Tracheal epithelial cell (primary cell): ENCODE measurements around the gene ADGRG1. TPM values are rescaled to one million over a fixed set of nuclear protein-coding genes. Genes with fewer than 3 reads are reported as not detected.

Experiments used
- total RNA-seq: library from RNA; depleted of rRNA; stranded (reverse); fragments of >200 nt; gene quantifications from 2 replicates; pipeline ENCODE4 v1.2.1, GENCODE V29; 2014

The ADGRG1 gene
- 37.4 and 41.1 TPM in 2 replicates for total RNA-seq

GRCh38 chr16:57628008-57628781, at the start of gene ADGRG1:
ADGRG1 (plus strand) TSS chr16:57628630; CDS start chr16:57650288, 21,658 bp downstream.

GRCh38 chr16:57668263-57668571, 39.8 kb downstream of the ADGRG1 start, which contains the start of gene ADGRG3:
ADGRG3 (plus strand) TSS chr16:57668306; CDS start chr16:57668348, 42 bp downstream.

GRCh38 chr16:57694725-57695679, 66.6 kb downstream of the ADGRG1 start, which contains the start of gene DRC7:
DRC7 (plus strand) TSS chr16:57694806; CDS start chr16:57697950, 3,144 bp downstream.

Other genes starting within 250 kb of the ADGRG1 start
- gene CCL17, start 223.9 kb upstream of the ADGRG1 start, total RNA-seq = not detected in 2 replicates
- 75.2 and 83.9 TPM in 2 replicates for gene CIAPIN1, start 181.2 kb upstream of the ADGRG1 start, total RNA-seq
- 52.8 and 58.4 TPM in 2 replicates for gene COQ9, start 181.2 kb upstream of the ADGRG1 start, total RNA-seq
- 72.5 and 111 TPM in 2 replicates for gene POLR2C, start 166.0 kb upstream of the ADGRG1 start, total RNA-seq
- 19.0 and 32.0 TPM in 2 replicates for gene DOK4, start 142.1 kb upstream of the ADGRG1 start, total RNA-seq
- gene CCDC102A, start 92.1 kb upstream of the ADGRG1 start, total RNA-seq = 6.2 and 9.6 TPM in 2 replicates
- not detected in 2 replicates for gene ADGRG5, start 86.0 kb upstream of the ADGRG1 start, total RNA-seq
- under 0.01 TPM in 1 of 2 replicates, not detected in the other for gene ADGRG3, start 39.7 kb downstream of the ADGRG1 start, total RNA-seq
- not detected in 2 replicates for gene DRC7, start 66.2 kb downstream of the ADGRG1 start, total RNA-seq
- 22.4 and 30.1 TPM in 2 replicates for gene KATNB1, start 107.1 kb downstream of the ADGRG1 start, total RNA-seq
- gene KIFC3, start 173.9 kb downstream of the ADGRG1 start, total RNA-seq = 31.1 and 107 TPM in 2 replicates